ENCODE measurements around the gene ADD1. TPM values are rescaled to one million over a fixed set of nuclear protein-coding genes. Genes with fewer than 3 reads are reported as not detected.
"Not testable (repeated sequence)": the region's sequence is repeated elsewhere in the genome, so short reads cannot be mapped to it uniquely, and the experiment has no call there.

The ADD1 gene
- total RNA-seq, 1 donor from 2014 or later, result 131 TPM

DNA sequence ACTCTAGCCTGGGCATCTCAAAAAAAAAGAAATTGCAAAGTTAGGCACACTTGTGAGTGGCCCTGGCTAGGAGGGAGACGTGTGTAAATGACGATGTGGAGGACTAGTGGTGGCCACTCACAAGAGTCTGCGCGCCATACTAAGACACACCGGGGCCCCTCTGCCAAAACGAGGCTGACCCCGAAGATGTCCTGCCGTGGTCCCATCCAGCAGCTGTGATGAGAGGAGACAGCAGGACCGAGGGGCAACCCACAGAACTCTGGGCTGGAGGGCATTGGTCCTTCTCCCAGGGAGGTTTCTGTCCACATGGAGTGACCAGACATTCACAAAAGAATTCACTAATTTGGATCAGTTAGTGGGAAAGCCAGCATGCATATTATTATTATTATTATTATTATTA lies 72.1 kb downstream of the ADD1 start:
- no peak overlapping the region for H3K4me3 ChIP-seq
- no peaks in the 10 kb centered on the region for H3K4me1 ChIP-seq
- no peaks in the 10 kb centered on the region for H3F3A ChIP-seq (ENCODE audit: low read depth)
- peaks cover 43% of the 10 kb centered on the region for H3K79me2 ChIP-seq (ENCODE audit: low read depth)
- peaks cover 5% of the 10 kb centered on the region for H3K9me3 ChIP-seq (ENCODE audit: low read depth)
- H4K20me1 ChIP-seq (ENCODE audit: low read depth), result no peaks in the 10 kb centered on the region
- no peak overlapping the region for H2AFZ ChIP-seq (replicated peaks)
- H3K4me3 Mint-ChIP-seq, result no peak overlapping the region
- peaks cover 9% of the 10 kb centered on the region for H3K27me3 Mint-ChIP-seq (ENCODE audit: insufficient read depth, low read depth)
- no peak overlapping the region for H3K27ac Mint-ChIP-seq
- peaks cover 58% of the 10 kb centered on the region for H3K36me3 Mint-ChIP-seq
- H3K4me1 Mint-ChIP-seq, result no peaks in the 10 kb centered on the region
- H3K27me3 ChIP-seq, result no peaks in the 10 kb centered on the region
- H3K4me2 ChIP-seq, result no peak overlapping the region
- H3K9me3 Mint-ChIP-seq, result peaks cover 36% of the 10 kb centered on the region
- no peak for DNase-seq (ENCODE audit: low spot score)
- H3K36me3 ChIP-seq, result peaks cover 25% of the 10 kb centered on the region
- TF ChIP-seq CTCF (IDR thresholded peaks at IDR 0.05) (no peak), EZH2 (IDR thresholded peaks at IDR 0.05) (no peak), EZH2phosphoT487 (IDR thresholded peaks at IDR 0.05) (no peak)
- no peak overlapping the region for H3K27ac ChIP-seq
- H3K9ac ChIP-seq, result no peak overlapping the region

DNA sequence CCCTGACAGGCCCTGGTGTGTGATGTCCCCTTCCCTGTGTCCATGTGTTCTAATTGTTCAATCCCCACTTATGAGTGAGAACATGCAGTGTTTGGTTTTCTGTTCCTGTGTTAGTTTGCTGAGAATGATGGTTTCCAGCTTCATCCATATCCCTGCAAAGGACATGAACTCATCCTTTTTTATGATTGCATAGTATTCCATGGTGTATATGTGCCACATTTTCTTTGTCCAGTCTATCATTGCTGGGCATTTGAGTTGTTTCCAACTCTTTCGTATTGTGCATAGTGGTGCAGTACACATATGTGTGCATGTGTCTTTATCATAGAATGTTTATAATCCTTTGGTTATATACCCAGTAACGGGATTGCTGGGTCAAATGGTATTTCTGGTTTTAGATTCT lies 73.1 kb downstream of the ADD1 start:
- H3K9me3 Mint-ChIP-seq, result peaks cover 41% of the 10 kb centered on the region
- not testable (repeated sequence) for H3K4me3 Mint-ChIP-seq; H4K20me1 ChIP-seq (ENCODE audit: low read depth); H3K27me3 ChIP-seq; H3K27ac ChIP-seq; H3K4me1 ChIP-seq; DNase-seq (ENCODE audit: low spot score); H3F3A ChIP-seq (ENCODE audit: low read depth); H3K4me1 Mint-ChIP-seq; H3K4me2 ChIP-seq; H3K27ac Mint-ChIP-seq; H3K9me3 ChIP-seq (ENCODE audit: low read depth); H3K9ac ChIP-seq; H3K4me3 ChIP-seq; H2AFZ ChIP-seq (replicated peaks)
- peaks cover 11% of the 10 kb centered on the region for H3K27me3 Mint-ChIP-seq (ENCODE audit: insufficient read depth, low read depth)
- Histone ChIP-seq H3K79me2 (ENCODE audit: low read depth) (peaks cover 50% of the 10 kb centered on the region), H3K36me3 (peaks cover 25% of the 10 kb centered on the region)
- H3K36me3 Mint-ChIP-seq, result peaks cover 61% of the 10 kb centered on the region

- not testable (repeated sequence) for H3K27me3 Mint-ChIP-seq (ENCODE audit: insufficient read depth, low read depth); H3K9ac ChIP-seq; H3K4me3 Mint-ChIP-seq; DNase-seq (ENCODE audit: low spot score); H3K27ac Mint-ChIP-seq; H3K27ac ChIP-seq; H3K4me3 ChIP-seq; H3K9me3 ChIP-seq (ENCODE audit: low read depth); H2AFZ ChIP-seq (replicated peaks); H3K4me2 ChIP-seq; H4K20me1 ChIP-seq (ENCODE audit: low read depth); H3K27me3 ChIP-seq
- Histone ChIP-seq H3F3A (ENCODE audit: low read depth) (peaks cover 13% of the 10 kb centered on the region), H3K79me2 (ENCODE audit: low read depth) (peaks cover 54% of the 10 kb centered on the region), H3K36me3 (peaks cover 25% of the 10 kb centered on the region), H3K4me1 (peaks cover 11% of the 10 kb centered on the region)
- peaks cover 61% of the 10 kb centered on the region for H3K36me3 Mint-ChIP-seq
- peaks cover 42% of the 10 kb centered on the region for H3K9me3 Mint-ChIP-seq
- H3K4me1 Mint-ChIP-seq, result peaks cover 21% of the 10 kb centered on the region
These were observed 74.7 kb downstream of the ADD1 start for GRCh38 chr4:2918300-2918699.

- H2AFZ ChIP-seq (replicated peaks); H3K4me2 ChIP-seq; H3K4me3 Mint-ChIP-seq; H3K27me3 ChIP-seq; H3K27ac ChIP-seq; H3K9me3 ChIP-seq (ENCODE audit: low read depth); H3K27me3 Mint-ChIP-seq (ENCODE audit: insufficient read depth, low read depth); H3K27ac Mint-ChIP-seq; H4K20me1 ChIP-seq (ENCODE audit: low read depth); H3K4me3 ChIP-seq; DNase-seq (ENCODE audit: low spot score); H3K9ac ChIP-seq: not testable (repeated sequence)
- peaks cover 54% of the 10 kb centered on the region for H3K79me2 ChIP-seq (ENCODE audit: low read depth)
- H3K36me3 ChIP-seq, result peaks cover 25% of the 10 kb centered on the region
- Mint-ChIP-seq H3K4me1 (peaks cover 25% of the 10 kb centered on the region), H3K9me3 (peaks cover 42% of the 10 kb centered on the region), H3K36me3 (peaks cover 65% of the 10 kb centered on the region)
- H3K4me1 ChIP-seq, result peaks cover 16% of the 10 kb centered on the region
- H3F3A ChIP-seq (ENCODE audit: low read depth), result peaks cover 14% of the 10 kb centered on the region
These were observed 75.1 kb downstream of the ADD1 start for GRCh38 chr4:2918714-2919113.

DNA sequence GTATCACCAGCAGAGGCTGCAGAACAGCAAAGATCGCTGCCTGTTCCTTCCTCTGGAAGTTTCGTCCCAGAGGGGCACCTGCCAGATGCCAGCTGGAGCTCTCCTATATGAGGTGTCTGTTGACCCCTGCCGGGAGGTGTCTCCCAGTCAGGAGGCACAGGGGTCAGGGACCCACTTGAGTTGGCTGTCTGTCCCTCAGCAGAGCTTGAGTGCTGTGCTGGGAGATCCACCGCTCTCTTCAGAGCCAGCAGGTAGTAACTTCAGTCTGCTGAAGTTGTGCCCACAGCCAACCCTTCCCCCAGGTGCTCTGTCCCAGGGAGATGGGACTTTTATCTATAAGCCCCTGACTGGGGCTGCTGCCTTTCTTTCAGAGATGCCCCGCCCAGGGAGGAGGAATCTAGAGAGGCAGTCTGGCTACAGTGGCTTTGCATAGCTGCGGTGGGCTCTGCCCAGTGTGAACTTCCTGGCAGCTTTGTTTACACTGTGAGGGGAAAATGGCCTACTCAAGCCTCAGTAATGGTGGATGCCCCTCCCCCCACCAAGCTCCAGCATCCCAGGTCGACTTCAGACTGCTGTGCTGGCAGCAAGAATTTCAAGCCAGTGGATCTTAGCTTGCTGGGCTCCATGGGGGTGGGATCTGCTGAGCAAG lies 78.9 kb downstream of the ADD1 start:
- peaks cover 12% of the 10 kb centered on the region for H3K36me3 ChIP-seq

More for the DNA sequence above, 78.9 kb downstream of the ADD1 start:
- not testable (repeated sequence) for H2AFZ ChIP-seq (replicated peaks); H4K20me1 ChIP-seq (ENCODE audit: low read depth); H3K4me3 ChIP-seq; H3K27me3 ChIP-seq; H3K27me3 Mint-ChIP-seq (ENCODE audit: insufficient read depth, low read depth); H3K9ac ChIP-seq; H3K9me3 ChIP-seq (ENCODE audit: low read depth)
- peaks cover 34% of the 10 kb centered on the region for H3K9me3 Mint-ChIP-seq
- Histone ChIP-seq H3K79me2 (ENCODE audit: low read depth) (peaks cover 41% of the 10 kb centered on the region), H3K27ac (peak overlapping the region; percentile 76), H3F3A (ENCODE audit: low read depth) (peaks cover 17% of the 10 kb centered on the region), H3K4me2 (peak overlapping the region; percentile 61), H3K4me1 (peaks cover 25% of the 10 kb centered on the region)
- H3K36me3 Mint-ChIP-seq, result peaks cover 51% of the 10 kb centered on the region
- H3K4me1 Mint-ChIP-seq, result peaks cover 33% of the 10 kb centered on the region
- peak; percentile 70 for DNase-seq (ENCODE audit: low spot score)
- peak overlapping the region; percentile 40 for H3K27ac Mint-ChIP-seq
- peak overlapping the region; percentile 48 for H3K4me3 Mint-ChIP-seq

Data from neural progenitor cell (in vitro differentiated cells).